Measurements from ENCODE around the gene PPM1K.
"Not testable (repeated sequence)": the region's sequence is repeated elsewhere in the genome, so short reads cannot be mapped to it uniquely, and the experiment has no call there.

The PPM1K gene

DNA sequence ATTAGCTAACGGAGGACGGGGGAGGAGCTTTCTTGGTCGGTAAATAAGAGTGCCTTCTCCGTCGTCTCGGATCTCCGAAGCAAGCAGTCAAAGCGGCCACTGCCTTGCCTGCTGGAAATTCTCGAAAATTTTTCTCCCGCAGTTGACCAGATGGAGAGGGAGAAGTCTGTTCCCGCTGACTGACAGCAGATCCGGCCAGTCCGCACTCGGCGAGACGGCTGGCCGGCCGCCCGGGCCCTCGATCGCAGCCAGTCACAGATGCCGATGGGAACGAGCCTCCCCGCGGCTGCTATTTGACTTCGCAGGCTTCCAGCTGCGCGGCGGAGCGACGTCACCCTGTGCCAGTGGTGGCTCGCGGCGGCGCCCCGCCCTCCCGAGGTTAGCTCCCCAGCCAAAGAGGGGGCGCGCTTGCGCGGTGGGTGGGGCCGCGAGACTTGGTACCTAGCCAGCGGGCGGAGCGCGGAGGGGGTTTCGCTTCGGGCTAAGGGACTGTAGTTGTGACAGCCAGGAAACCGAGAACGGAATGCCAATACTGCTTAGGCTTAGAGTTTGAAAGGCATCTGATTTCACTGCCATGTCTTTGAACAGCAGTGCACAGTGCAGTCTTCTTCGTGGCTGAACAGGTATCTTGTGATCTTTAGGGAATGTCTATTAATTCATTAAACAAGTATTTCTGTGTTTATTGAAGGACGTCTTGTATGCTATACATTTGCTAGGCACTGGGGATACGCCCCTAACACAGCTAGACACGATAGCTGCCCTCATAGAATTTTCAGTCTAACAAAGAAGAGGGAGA is at the start of gene PPM1K:
Gene PPM1K (minus strand): TSS at position 123 of the 796 bp plus-strand sequence. CDS start 5,978 bp downstream, outside the sequence.
- DNase-seq = peak; percentile 97

- no peak for DNase-seq
Observed at GRCh38 chr4:88333741-88334405, 49.5 kb upstream of the PPM1K start.

DNA sequence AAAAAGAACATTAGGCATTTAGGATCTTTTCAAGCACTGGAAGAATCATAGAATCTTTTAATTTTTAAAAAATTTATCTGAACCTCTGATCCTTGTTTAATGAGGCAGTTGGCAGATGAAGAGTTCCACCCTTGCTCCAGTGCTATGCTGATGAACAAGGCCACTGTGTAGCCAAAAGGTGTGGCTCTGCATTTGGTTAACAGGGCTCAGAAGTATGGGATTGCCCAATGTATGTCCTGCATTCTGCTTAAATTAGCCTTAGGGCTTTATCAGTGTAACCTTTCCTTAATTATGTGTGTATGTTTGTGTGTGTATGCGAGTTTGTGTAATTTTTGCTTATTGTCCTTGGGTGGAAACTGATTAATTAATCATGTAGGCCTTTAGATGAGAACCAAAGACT is 43.3 kb upstream of the PPM1K start:
- no peak for DNase-seq

- no peak for DNase-seq
Observed at GRCh38 chr4:88320780-88321373, 36.5 kb upstream of the PPM1K start.

DNA sequence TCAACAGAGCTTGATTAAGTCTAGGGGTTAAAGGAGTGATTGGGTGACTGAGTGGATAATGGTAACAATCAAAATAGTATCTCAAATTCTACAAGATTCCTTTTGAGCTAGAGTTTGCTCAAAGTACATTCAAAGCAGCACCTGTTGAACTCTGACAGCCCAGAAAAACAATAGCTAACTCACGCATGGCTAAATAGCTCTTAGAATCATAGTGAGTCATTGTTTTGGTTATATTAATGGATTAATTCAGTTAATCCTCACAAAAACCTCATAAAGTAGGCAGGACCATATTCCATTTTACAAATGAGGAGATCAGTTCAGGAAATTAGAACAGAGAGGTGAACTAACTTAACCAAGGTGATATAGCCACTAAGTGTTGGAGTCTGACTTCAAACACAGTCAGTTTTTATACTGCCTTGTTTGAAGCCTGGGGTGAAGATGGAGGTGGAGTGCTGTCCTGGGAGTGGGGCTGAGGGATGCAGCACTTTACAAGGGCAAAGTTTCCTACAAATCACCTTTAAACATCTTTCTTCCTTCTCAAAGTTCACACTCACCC is 35.9 kb upstream of the PPM1K start:
- no peak for DNase-seq

DNA sequence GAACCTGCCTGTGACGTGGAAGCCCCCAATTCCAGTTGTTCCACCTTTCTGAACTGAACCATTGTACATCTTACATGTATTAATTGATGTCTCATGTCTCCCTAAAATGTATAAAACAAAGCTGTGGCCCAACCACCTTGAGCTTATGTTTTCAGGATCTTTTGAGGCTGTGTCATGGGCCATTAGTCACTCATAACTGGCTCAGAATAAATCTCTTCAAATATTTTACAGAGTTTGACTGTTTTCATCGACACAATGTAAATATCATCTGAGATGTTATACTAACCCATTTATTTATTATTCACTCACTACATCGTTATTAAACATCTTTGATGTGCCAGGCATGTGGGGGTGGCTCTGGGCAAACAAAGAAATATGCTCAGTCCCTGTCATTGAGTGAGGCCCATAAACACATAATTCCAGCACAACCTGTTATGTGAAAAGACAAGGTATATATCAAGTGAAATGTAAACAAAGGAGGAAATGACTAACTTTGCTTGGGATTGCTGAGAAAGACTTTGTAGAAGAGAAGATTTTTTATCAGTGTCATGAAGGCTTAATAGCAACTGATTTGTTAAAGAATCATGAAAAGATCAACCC is 34.5 kb upstream of the PPM1K start:
- DNase-seq = no peak

- no peak for DNase-seq
Observed at GRCh38 chr4:88315460-88316017, 31.2 kb upstream of the PPM1K start.

DNA sequence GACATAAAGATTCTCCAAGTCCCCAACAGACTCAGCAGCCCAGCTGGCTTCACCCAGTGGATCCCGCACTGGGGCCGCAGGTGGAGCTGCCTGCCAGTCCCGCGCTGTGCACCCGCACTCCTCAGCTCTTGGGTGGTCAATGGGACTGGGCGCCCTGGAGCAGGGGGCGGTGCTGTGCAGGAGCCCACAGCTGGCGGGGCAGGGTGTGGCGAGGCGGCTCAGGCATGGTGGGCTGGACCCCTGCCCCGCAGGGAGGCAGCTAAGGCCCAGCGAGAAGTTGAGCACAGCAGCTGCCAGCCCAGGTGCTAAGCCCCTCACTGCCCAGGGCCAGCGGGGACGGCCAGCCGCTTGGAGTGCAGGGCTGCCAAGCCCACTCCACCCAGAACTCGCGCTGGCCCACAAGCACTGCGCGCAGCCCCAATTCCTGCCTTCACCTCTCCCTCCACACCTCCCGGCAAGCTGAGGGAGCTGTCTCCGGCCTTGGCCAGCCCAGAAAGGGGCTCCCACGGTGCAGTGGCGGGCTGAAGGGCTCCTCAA is 28.8 kb upstream of the PPM1K start:
- DNase-seq = not testable (repeated sequence)

- DNase-seq = no peak
Observed at GRCh38 chr4:88308587-88308986, 24.2 kb upstream of the PPM1K start.

DNA sequence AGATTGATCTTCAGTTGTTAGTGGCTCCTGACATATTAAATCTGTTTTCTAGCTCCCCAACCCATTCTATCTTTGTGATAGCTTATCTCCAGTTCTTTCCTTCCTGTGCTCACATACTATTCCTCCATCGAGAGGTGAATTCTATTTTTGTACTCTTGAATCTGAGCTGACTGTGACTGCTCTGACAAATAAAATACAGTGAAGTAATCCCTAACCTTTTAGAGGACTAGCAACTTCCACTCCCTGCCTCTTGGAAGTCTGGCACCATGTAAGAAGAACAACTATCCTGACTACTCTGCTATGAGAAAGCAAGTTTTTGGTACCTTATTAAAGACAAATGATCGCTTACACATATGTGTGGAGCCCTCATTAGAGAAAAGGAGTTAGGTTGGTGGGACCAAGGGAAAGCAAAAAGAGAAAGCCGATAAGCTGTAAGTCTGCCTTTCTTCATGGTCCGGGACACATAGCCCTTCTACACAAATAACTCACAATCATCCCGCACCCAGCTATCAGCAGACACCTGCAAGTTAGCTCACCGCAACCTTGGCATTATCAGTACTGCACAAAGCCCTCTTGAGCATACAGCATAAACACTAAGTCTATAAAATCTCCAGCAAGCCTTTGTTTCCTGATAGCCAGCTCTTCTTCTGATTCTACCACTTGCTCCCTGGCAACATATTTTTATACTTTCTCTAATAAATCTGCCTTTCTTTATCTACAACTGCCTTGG is 13.5 kb upstream of the PPM1K start:
- DNase-seq = no peak

DNA sequence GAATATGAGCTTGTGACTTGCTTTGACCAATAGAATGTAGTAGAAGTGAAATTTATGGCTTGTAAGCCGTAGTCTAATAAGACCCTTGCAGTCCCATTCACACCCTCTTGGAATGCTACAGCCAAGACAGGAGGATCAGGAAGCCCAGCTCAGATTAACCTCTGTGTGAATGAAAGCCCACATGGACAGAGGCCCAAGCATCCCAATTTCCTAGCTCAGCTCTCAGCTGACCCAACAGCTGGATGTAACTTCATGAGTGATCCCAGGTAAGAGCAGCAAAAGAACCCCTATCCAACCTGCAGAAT is 12.8 kb upstream of the PPM1K start:
- no peak for DNase-seq

GRCh38 chr4:88296413-88297211 is 12.3 kb upstream of the PPM1K start:
- no peak for DNase-seq

- no peak for DNase-seq
Observed at GRCh38 chr4:88295656-88296055, 11.3 kb upstream of the PPM1K start.

GRCh38 chr4:88291003-88291402 is 6.6 kb upstream of the PPM1K start:
- no peak for DNase-seq

DNA sequence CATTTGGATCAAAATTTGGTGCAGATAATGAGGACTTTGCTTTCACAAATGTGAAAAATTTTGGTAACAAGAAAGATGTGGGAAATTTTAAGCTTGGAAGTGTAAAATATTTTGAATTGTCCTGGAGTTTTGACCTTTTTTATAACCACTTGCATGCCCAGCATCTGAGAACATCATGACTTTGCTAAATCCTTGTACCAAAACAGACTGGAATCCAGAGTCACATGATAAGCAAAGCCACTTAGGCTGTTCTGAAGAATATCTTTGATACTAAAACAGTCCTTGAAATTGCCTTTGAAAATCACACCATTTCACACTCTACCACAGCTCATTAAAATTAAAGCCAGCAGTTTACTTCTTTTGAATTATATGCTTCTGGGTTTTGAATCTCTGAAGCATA is 2.5 kb upstream of the PPM1K start:
- no peak for DNase-seq

GRCh38 chr4:88285235-88285653 is 883 bp upstream of the PPM1K start:
- DNase-seq = no peak

GRCh38 chr4:88283661-88284438 is 511 bp downstream of the PPM1K start:
- DNase-seq = peak; percentile 50

DNA sequence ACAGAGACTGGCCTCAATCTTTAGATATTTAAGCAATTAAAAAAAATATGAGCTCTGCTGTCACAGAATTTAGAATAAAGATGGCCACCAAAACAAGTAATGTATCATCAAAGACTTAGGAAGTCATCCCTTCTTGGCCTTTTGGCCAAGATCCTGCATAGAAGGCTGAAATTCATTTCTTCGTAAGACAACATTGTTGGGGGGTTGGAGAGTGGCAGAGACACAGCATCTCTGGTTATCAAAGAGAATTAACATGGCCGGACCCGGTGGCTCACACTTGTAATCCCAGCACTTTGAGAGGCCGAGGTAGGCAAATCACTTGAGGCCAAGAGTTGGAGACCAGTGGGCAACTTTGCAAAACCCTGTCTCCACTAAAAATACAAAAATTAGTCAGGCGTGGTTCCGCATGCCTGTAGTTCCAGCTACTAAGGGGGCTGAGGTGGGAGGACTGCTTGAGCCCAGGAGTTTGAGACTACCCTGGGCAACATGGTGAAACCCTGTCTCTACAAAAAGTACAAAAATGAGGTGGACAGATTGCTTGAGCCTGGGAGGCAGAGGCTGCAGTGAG is 4.0 kb downstream of the PPM1K start:
- DNase-seq = no peak

DNA sequence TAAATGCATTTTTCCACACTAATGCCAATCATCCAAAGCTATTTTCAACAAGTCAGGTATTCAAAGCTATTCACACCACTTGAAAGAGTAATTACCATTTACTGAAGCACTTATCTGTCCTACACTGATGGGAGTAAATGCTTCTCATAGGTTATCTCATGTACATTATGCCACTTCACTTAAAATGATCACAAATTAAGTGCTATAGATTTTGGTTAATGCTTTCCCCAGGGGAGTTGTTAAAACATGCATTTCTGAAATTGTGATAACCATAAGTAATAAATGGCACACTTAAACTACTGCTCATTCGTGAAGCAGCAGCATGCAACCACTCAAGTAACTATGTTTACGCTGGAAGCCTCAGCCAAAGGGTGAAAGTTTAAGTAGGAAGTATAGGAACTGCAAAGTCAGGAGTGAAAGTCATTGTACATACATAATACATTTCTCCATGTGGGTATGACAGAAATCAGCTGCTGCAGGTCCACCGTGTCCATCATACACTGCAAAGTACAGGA is 6.6 kb downstream of the PPM1K start:
- DNase-seq = no peak
